GM23338 (cell line): Measurements from ENCODE around the gene PCDHGA7.
"Not testable (repeated sequence)": the region's sequence is repeated elsewhere in the genome, so short reads cannot be mapped to it uniquely, and the experiment has no call there.

Experiments
- STAT1 ChIP-seq: IDR thresholded peaks from one replicate; pipeline ENCODE4 v1.6.1; 2016; ENCODE audit warnings: antibody characterized with exemption; ENCODE audit not compliant: unreplicated experiment
- TF ChIP-seq, protein P1 (sequence below), 2 experiments: fragments of 200-600 bp in 1 of 2; sonication (generic) in 1 of 2; conservative IDR thresholded peaks; 2 replicates each; pipeline versions ENCODE4 v1.5.1 to v1.6.1; 2016 to 2017; ENCODE audit warnings: antibody characterized with exemption in 2 of 2, low read depth in 2 of 2, mild to moderate bottlenecking in 2 of 2, moderate library complexity in 1 of 2

GRCh38 chr5:141417494-141418172, 35.1 kb downstream of the PCDHGA7 start, which contains the start of gene PCDHGB7:
- TF ChIP-seq, protein P1, sequence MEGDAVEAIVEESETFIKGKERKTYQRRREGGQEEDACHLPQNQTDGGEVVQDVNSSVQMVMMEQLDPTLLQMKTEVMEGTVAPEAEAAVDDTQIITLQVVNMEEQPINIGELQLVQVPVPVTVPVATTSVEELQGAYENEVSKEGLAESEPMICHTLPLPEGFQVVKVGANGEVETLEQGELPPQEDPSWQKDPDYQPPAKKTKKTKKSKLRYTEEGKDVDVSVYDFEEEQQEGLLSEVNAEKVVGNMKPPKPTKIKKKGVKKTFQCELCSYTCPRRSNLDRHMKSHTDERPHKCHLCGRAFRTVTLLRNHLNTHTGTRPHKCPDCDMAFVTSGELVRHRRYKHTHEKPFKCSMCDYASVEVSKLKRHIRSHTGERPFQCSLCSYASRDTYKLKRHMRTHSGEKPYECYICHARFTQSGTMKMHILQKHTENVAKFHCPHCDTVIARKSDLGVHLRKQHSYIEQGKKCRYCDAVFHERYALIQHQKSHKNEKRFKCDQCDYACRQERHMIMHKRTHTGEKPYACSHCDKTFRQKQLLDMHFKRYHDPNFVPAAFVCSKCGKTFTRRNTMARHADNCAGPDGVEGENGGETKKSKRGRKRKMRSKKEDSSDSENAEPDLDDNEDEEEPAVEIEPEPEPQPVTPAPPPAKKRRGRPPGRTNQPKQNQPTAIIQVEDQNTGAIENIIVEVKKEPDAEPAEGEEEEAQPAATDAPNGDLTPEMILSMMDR (conservative IDR thresholded peaks at IDR 0.05; ENCODE audit: low read depth in 2 of 2), result peak; percentile 74 to 79
- TF ChIP-seq STAT1, result not testable (repeated sequence)
